ENCODE results near the gene BCLAF1.
"Not testable (repeated sequence)": the region's sequence is repeated elsewhere in the genome, so short reads cannot be mapped to it uniquely, and the experiment has no call there.

Gene BCLAF1

DNA sequence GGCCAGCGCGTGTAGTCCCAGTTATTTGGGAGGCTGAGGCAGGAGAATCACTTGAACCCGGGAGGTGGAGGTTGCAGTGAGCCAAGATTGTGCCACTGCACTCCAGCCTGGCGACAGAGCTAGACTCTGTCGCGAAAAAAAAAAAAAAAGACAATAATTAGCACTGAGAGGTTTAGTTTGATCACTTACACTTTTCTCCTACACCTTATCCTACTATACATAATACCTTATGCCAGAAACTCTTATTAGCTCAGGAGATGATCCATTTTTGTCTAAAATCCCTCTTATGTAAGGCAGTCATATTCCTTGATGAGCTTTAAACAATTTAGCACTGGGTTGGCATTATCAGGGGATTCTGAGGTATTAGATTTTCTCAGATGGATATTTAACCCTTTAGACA is 35.9 kb downstream of the BCLAF1 start:
- intact Hi-C loops (cut with DNase I), result loop anchor here (5.0 kb wide), 1 partner anchor 34 kb away; the partner anchor contains the start of gene BCLAF1
- DNase-seq, result no peak

- intact Hi-C loops (cut with DNase I), result loop anchor here (5.0 kb wide), 1 partner anchor 35 kb away; the partner anchor contains the start of gene BCLAF1
- no peak for DNase-seq
Observed at GRCh38 chr6:136252441-136252840, 37.2 kb downstream of the BCLAF1 start.

DNA sequence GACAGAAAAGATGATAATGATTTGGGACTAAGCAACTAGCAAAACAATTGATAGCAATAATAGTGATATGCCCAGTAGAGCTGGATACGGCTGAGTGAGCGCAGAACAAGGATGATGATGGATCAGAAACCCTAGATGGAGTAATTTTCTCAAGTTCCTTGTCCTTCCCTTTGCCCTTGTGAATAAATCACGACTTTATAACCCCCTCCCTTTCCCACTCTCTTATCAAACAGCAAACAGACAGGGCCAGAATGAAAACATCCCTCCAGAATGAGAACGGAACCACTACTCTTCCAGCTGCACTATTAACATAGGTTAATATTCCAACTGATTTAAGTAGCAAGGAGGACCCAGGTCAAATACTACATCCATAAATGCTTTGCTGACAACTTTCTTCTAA is 38.3 kb downstream of the BCLAF1 start:
- intact Hi-C loops (cut with DNase I), result loop anchor here (5.0 kb wide), 1 partner anchor 36 kb away; the partner anchor contains the start of gene BCLAF1
- DNase-seq, result no peak

DNA sequence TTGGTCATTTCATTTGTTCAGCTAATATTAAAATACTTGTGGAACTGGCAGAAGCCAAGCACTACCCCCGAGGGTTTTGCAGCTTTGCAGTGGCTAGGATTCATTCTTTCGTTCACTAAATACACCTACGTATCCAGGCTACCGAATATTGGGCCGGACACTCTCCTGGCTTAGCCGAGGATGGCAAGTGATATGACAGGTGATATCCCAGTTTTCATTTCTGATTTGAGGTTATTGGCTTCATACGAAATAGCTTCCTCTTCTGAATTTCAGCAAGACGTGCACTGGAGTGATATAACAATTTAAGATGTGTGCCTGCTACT is 39.0 kb downstream of the BCLAF1 start:
- intact Hi-C loops (cut with DNase I), result loop anchor here (5.0 kb wide), 1 partner anchor 37 kb away; the partner anchor contains the start of gene BCLAF1

DNA sequence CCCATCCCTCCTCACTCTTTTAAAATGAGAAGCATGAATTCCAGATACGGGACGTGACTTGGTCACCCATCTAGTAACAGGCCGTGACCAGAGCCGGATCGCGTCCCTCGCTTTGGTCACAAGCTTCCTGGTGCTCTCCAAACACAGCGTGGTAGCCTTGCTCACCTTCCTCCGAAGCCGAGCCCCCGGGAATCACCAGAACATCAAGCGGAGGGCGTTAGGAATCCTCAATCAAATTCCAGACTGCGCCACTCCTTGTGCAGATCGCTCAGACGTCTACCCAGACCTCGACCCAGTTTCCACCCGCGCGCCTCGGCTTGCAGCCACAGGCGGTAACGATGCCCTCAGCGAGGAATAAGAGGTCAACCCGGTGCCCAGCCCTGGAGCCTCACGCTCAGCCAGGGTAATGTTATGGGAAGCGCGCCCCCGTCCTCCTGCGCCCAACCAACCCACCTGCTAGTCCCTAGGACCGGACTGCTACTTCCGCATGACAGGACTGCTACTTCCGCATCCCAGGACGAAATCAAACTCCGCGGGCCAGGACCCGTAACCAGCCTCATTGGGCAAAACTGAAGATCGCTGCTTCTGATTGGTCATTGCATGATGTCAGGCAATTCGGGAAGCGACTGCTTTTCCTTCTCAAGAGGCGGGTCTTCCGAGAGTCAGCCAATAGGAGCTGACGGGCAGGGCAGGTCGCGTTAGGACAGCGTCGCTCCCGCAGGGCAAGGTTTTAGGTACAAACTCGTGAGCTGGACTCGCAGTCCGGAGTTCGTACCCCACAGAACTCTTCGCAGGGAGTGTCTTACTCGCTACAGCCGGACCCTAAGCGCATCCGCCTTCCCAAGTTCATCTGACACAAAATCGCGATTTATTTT is 39.6 kb downstream of the BCLAF1 start, which contains the start of gene MTFR2:
MTFR2 (minus strand) TSS at position 501 of the 875 bp plus-strand sequence. CDS start 1,212 bp downstream, outside the sequence.
- peak; percentile 86 to 98 (median 95) for DNase-seq
- intact Hi-C loops (cut with DNase I), result loop anchor here (5.0 kb wide), 1 partner anchor 37 kb away; the partner anchor contains the start of gene BCLAF1

More for the DNA sequence above, 39.0 kb downstream of the BCLAF1 start:
- DNase-seq, result peak in 1 of 42 donors; percentile 8

DNA sequence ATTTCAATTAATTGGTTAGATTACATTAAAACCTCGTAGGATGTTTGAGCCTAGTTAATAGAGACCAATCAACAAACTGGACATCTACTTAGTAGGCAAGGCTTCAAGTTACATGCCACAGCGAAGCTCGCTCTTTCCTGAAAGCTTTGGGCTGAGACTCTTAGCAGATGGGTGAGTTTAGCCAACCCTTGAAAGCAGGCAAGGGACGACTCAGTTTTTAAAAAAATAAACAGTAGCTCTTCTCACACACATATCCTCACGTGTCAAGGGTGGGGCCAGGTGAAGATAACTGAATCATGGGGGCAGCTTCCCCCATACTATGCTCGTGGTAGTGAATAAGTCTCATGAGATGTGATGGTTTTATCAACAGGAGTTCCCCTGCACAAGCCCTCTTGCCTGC is 40.3 kb downstream of the BCLAF1 start:
- intact Hi-C loops (cut with DNase I), result no loop called here
- no peak for DNase-seq

- DNase-seq, result no peak
- intact Hi-C loops (cut with DNase I), result no loop called here
Observed at GRCh38 chr6:136244061-136244616, 45.5 kb downstream of the BCLAF1 start.

- no peak for DNase-seq
- intact Hi-C loops (cut with DNase I), result no loop called here
Observed at GRCh38 chr6:136236466-136237293, 53.0 kb downstream of the BCLAF1 start.

GRCh38 chr6:136235233-136235564 is 54.4 kb downstream of the BCLAF1 start:
- intact Hi-C loops (cut with DNase I), result no loop called here
- no peak for DNase-seq

- intact Hi-C loops (cut with DNase I), result no loop called here
- DNase-seq, result no peak
Observed at GRCh38 chr6:136232701-136233100, 56.9 kb downstream of the BCLAF1 start.

DNA sequence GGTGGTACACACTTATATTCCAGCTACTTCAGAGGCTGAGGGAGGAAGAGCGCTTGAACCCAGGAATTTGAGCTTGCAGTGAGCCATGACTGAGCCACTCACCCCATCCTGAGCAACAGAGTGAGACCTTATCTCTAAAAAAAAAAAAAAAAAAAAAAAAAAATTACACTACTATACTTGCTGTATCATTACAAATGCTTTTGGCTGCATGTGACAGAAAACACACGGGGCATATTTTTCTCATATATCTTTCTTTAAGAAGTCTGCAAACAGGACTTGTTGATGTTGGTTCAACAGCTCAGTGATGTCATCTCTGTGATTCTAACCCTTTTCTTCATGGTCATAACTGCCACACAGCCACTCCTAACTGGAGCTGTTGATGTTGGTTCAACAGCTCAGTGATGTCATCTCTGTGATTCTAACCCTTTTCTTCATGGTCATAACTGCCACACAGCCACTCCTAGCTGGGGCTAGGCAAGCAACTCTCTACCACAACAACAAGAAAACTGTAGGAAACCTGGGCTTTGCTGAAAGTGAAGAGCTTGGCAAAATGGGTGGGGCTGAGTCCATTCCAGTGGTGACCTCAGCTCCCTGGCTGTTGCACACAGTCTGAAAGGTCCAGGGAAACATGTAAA is 59.3 kb downstream of the BCLAF1 start:
- DNase-seq, result no peak
- intact Hi-C loops (cut with DNase I), result no loop called here

DNA sequence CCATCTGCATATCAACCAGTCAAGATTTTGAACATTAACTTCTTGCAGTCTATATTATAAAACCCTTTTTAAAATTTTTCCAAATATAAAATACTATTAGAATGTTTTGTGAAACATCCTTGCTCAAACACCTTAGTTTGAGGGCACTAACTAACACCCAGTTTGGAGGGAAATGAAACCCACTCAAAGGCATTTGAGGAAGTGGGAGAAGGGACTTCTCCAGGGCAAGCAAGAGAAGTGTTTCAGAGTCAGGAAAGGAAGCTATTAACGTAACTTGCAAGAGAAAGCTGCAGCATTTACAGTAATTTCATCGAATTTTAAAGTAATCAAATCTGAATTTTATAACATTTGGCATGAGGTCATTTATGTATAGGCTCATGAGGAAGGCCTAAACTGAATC is 60.8 kb downstream of the BCLAF1 start:
- intact Hi-C loops (cut with DNase I), result loop anchor here (10.0 kb wide), 2 partner anchors 694 to 734 kb away; partner anchors contain the start of gene AHI1
- no peak for DNase-seq

- intact Hi-C loops (cut with DNase I), result loop anchor here (10.0 kb wide), 2 partner anchors 692 to 732 kb away; partner anchors contain the start of gene AHI1
- no peak for DNase-seq
Observed at GRCh38 chr6:136226674-136227377, 62.8 kb downstream of the BCLAF1 start.

DNA sequence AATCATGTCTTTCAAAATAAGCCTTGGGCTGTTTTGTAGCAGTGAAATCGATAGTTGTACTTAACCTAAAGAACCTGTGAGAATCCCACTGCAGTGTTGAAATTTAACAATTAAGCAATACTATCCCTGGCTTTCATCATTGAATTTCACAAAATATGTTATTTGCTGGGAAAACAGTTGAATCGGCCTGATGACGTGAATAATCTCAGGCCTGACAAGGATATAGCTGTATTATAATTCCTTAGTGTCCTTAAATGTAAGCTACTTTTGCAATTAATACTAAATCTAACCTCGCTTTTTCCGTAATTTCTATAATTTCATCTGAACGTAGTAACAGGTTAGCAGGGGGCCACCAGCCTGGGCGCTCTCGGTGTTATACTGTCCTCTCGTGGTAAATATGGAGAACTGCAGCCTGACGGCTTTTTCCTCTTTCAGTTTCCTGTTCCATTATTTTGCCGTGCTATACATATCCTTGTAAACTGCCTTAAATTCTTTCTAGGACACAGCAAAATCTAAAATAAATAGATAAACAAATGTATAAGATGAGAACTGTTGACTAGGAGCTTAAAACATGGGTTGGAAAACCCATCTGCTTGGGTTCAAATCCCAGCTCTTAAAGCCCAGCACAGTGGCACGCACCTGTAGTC is 63.5 kb downstream of the BCLAF1 start:
- intact Hi-C loops (cut with DNase I), result loop anchor here (10.0 kb wide), 2 partner anchors 691 to 731 kb away; partner anchors contain the start of gene AHI1
- DNase-seq, result peak; percentile 23 to 86 (median 58)

DNA sequence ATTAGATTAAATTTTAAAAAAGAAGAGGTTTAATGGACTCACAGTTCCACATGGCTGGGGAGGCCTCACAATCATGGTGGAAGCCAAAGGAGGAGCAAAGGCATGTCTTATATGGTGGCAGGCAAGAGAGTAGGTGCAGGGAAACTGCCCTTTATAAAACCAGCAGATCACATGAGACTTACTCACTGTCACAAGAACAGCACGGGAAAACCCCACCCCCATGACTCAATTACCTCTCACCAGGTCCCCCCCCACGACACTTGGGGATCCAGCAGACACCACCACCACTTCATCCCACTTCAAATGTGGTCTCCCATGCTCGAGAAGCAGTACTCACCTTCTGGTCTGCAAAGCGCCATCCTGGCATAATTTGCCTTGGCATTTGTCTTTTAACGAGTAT is 64.2 kb downstream of the BCLAF1 start:
- no peak for DNase-seq
- intact Hi-C loops (cut with DNase I), result loop anchor here (10.0 kb wide), 2 partner anchors 691 to 731 kb away; partner anchors contain the start of gene AHI1

GRCh38 chr6:136224974-136225373 is 64.7 kb downstream of the BCLAF1 start:
- not testable (repeated sequence) for DNase-seq
- intact Hi-C loops (cut with DNase I), result loop anchor here (10.0 kb wide), 2 partner anchors 690 to 730 kb away; partner anchors contain the start of gene AHI1
